H1 (cell line): ENCODE data around the gene NPIPA5. TPM values are rescaled to one million over a fixed set of nuclear protein-coding genes. Genes with fewer than 3 reads are reported as not detected.

Source experiments
- CTCF ChIA-PET: fragments of 300-600 bp; sonication (Branson Sonifier 250); formaldehyde crosslinking; loops from one replicate; lab custom pipeline; 2021; ENCODE audit not compliant: partially characterized antibody; lab: Charles Lee
- POLR2A ChIA-PET: fragments of 300-600 bp; sonication (Branson Sonifier 250); formaldehyde crosslinking; loops from one replicate; lab custom pipeline; 2021; ENCODE audit warnings: inconsistent platforms; ENCODE audit not compliant: partially characterized antibody; lab: Charles Lee
- DNase-seq, 2 experiments: peaks; one replicate each; pipeline versions ENCODE4 v3.0.0 to v3.0.0-alpha.2; 2010 to 2022; ENCODE audit warnings: low spot score in 2 of 2, low read depth in 1 of 2, mixed read lengths in 1 of 2
- FAIRE-seq: peaks from 2 replicates; lab custom pipeline; 2011; peaks lifted over from hg19 to GRCh38; lab: Jason Lieb, UNC
- H2AFZ ChIP-seq: 2 replicates; pipeline ENCODE4 v1.8.1; 2012; ENCODE audit warnings: low read length, inconsistent platforms
- H2AK5ac ChIP-seq: 2 replicates; pipeline ENCODE4 v1.6.1; 2013; ENCODE audit warnings: low read depth, low read length
- H2BK120ac ChIP-seq: replicated peaks from 2 replicates; pipeline ENCODE3; 2013; ENCODE audit warnings: low read depth, low read length, inconsistent platforms
- H2BK12ac ChIP-seq: 2 replicates; pipeline ENCODE4 v1.6.1; 2013; ENCODE audit warnings: low read depth, low read length
- H2BK15ac ChIP-seq: 2 replicates; pipeline ENCODE4 v1.6.1; 2013; ENCODE audit warnings: low read length
- H2BK20ac ChIP-seq: 2 replicates; pipeline ENCODE4 v1.6.1; 2013; ENCODE audit warnings: low read length
- H2BK5ac ChIP-seq: 2 replicates; pipeline ENCODE4 v1.6.1; 2013; ENCODE audit warnings: low read depth, low read length
- H3K14ac ChIP-seq: 2 replicates; pipeline ENCODE4 v1.6.1; 2013; ENCODE audit warnings: inconsistent platforms; ENCODE audit not compliant: insufficient read length
- H3K18ac ChIP-seq: 2 replicates; pipeline ENCODE4 v1.6.1; 2013; ENCODE audit warnings: low read length; ENCODE audit errors: extremely low read depth
- H3K23ac ChIP-seq: 2 replicates; pipeline ENCODE4 v1.6.1; 2013; ENCODE audit warnings: inconsistent platforms; ENCODE audit not compliant: insufficient read length
- H3K23me2 ChIP-seq: 2 replicates; pipeline ENCODE4 v1.6.1; 2013; ENCODE audit warnings: low read depth, low read length
- H3K27ac ChIP-seq: 2 replicates; pipeline ENCODE4 v1.6.1; 2011; ENCODE audit warnings: low read depth, low read length, inconsistent platforms
- H3K27me3 ChIP-seq, 4 experiments: replicated peaks in 1 of 4; 1 replicate in 1 of 4; 2 replicates in 3 of 4; pipeline versions ENCODE4 v1.6.1 to v1.8.1; 2011 to 2013; ENCODE audit warnings: low read length in 3 of 4, mild to moderate bottlenecking in 3 of 4, inconsistent platforms in 2 of 4, mixed read lengths in 2 of 4, moderate library complexity in 1 of 4; ENCODE audit not compliant: control insufficient read depth in 3 of 4, insufficient read depth in 3 of 4; ENCODE audit errors: extremely low read depth in 1 of 4
- H3K36me3 ChIP-seq, 4 experiments: 2 replicates each; pipeline versions ENCODE4 v1.6.1 to v1.8.1; 2011 to 2013; ENCODE audit warnings: mild to moderate bottlenecking in 4 of 4, low read length in 3 of 4, moderate library complexity in 2 of 4, control low read depth in 1 of 4, inconsistent platforms in 1 of 4; ENCODE audit not compliant: insufficient read depth in 4 of 4, control insufficient read depth in 2 of 4
- H3K4ac ChIP-seq: replicated peaks from 2 replicates; pipeline ENCODE3; 2013; ENCODE audit warnings: low read length, low read depth, mixed read lengths, inconsistent platforms; ENCODE audit not compliant: insufficient read length
- H3K4me1 ChIP-seq, 4 experiments: replicated peaks in 1 of 4; 1 replicate in 1 of 4; 2 replicates in 3 of 4; pipeline versions ENCODE4 v1.6.1 to v1.8.1; 2011 to 2013; ENCODE audit warnings: low read length in 3 of 4, inconsistent platforms in 2 of 4, mixed read lengths in 1 of 4; ENCODE audit not compliant: insufficient read depth in 4 of 4, control insufficient read depth in 3 of 4
- H3K4me2 ChIP-seq, 2 experiments: 2 replicates each; pipeline versions ENCODE4 v1.6.1 to v1.8.1; 2011 to 2013; ENCODE audit warnings: low read depth in 2 of 2, low read length in 2 of 2, control low read depth in 1 of 2, inconsistent platforms in 1 of 2, mild to moderate bottlenecking in 1 of 2; ENCODE audit not compliant: insufficient read depth in 1 of 2
- H3K4me3 ChIP-seq, 4 experiments: fragments of 200-600, 300-600 bp in 1 of 4; sonication (generic), shearing (Covaris generic), sonication (Bioruptor Twin) in 1 of 4; 2 replicates each; pipeline versions ENCODE4 v1.5.1 to v1.8.1; 2011 to 2016; ENCODE audit warnings: low read length in 4 of 4, low read depth in 3 of 4, control low read depth in 2 of 4, inconsistent platforms in 2 of 4, mild to moderate bottlenecking in 2 of 4, mixed read lengths in 1 of 4, moderate library complexity in 1 of 4; ENCODE audit not compliant: insufficient read depth in 2 of 4; ENCODE audit errors: extremely low read depth in 1 of 4
- H3K56ac ChIP-seq: replicated peaks from 2 replicates; pipeline ENCODE3; 2013; ENCODE audit warnings: low read depth, mild to moderate bottlenecking, mixed read lengths, low read length, inconsistent platforms; ENCODE audit not compliant: insufficient read length
- H3K79me1 ChIP-seq: 2 replicates; pipeline ENCODE4 v1.6.1; 2013; ENCODE audit warnings: low read depth, low read length, control low read depth
- H3K79me2 ChIP-seq, 2 experiments: 2 replicates each; pipeline versions ENCODE4 v1.6.1 to v1.8.1; 2012 to 2013; ENCODE audit warnings: low read length in 2 of 2, mild to moderate bottlenecking in 2 of 2, inconsistent platforms in 1 of 2; ENCODE audit not compliant: insufficient read depth in 2 of 2, control insufficient read depth in 1 of 2
- H3K9ac ChIP-seq, 4 experiments: replicated peaks in 1 of 4; 1 replicate in 1 of 4; 2 replicates in 3 of 4; pipeline versions ENCODE4 v1.6.1 to v1.8.1; 2011 to 2013; ENCODE audit warnings: low read depth in 3 of 4, low read length in 3 of 4, control low read depth in 2 of 4, mild to moderate bottlenecking in 2 of 4, moderate library complexity in 2 of 4, inconsistent platforms in 1 of 4; ENCODE audit errors: extremely low read depth in 1 of 4
- H3K9me3 ChIP-seq, 2 experiments: 2 replicates each; pipeline versions ENCODE4 v1.6.1 to v1.8.1; 2012 to 2013; ENCODE audit warnings: mild to moderate bottlenecking in 2 of 2, moderate library complexity in 2 of 2, control low read depth in 1 of 2, inconsistent platforms in 1 of 2, low read depth in 1 of 2, low read length in 1 of 2, mixed read lengths in 1 of 2; ENCODE audit not compliant: insufficient read depth in 2 of 2
- H4K20me1 ChIP-seq, 2 experiments: replicated peaks in 1 of 2; 2 replicates each; pipeline versions ENCODE3 to v1.8.1; 2011 to 2013; ENCODE audit warnings: inconsistent platforms in 2 of 2, low read length in 2 of 2, mild to moderate bottlenecking in 1 of 2; ENCODE audit not compliant: insufficient read depth in 2 of 2, control insufficient read depth in 1 of 2
- H4K5ac ChIP-seq: 2 replicates; pipeline ENCODE4 v1.6.1; 2013; ENCODE audit warnings: low read length, low read depth, mixed read lengths, inconsistent platforms; ENCODE audit not compliant: insufficient read length
- H4K8ac ChIP-seq: 2 replicates; pipeline ENCODE4 v1.8.0; 2013; ENCODE audit warnings: mild to moderate bottlenecking, moderate library complexity, low read length, inconsistent platforms; ENCODE audit not compliant: insufficient read depth; ENCODE audit errors: extremely low read depth
- H4K91ac ChIP-seq: replicated peaks from 2 replicates; pipeline ENCODE3; 2013; ENCODE audit warnings: low read length, mixed read lengths, inconsistent platforms; ENCODE audit not compliant: insufficient read length
- ATF3 ChIP-seq: IDR thresholded peaks from 2 replicates; pipeline ENCODE4 v1.6.1; 2011; ENCODE audit warnings: low read depth, mild to moderate bottlenecking, low read length; ENCODE audit not compliant: insufficient read depth
- CBX8 ChIP-seq: fragments of 300-800, 300-1000 bp; sonication (generic); IDR thresholded peaks from 2 replicates; pipeline ENCODE4 v1.7.1; 2016; ENCODE audit warnings: low read depth, low read length, borderline replicate concordance
- CREB1 ChIP-seq: IDR thresholded peaks from 2 replicates; pipeline ENCODE4 v1.6.1; 2012; ENCODE audit warnings: inconsistent platforms
- NANOG ChIP-seq: IDR thresholded peaks from 2 replicates; pipeline ENCODE4 v1.6.1; 2011; ENCODE audit warnings: low read length, low read depth, mild to moderate bottlenecking, inconsistent platforms; ENCODE audit not compliant: insufficient read depth, poor library complexity, severe bottlenecking
- NRF1 ChIP-seq: IDR thresholded peaks from 2 replicates; pipeline ENCODE4 v1.6.1; 2011; ENCODE audit warnings: mild to moderate bottlenecking, low read depth, low read length, improper control_type of control experiment
- PHF8 ChIP-seq: fragments of 200-600 bp; sonication (generic); conservative IDR thresholded peaks from 2 replicates; pipeline ENCODE4 v1.7.1; 2012; ENCODE audit warnings: low read depth, mild to moderate bottlenecking, inconsistent platforms, low read length, moderate library complexity
- POLR2A ChIP-seq, 2 experiments: IDR thresholded peaks; 1 replicate in 1 of 2; 2 replicates in 1 of 2; pipeline ENCODE4 v1.6.1; 2011; ENCODE audit warnings: low read depth in 2 of 2, low read length in 2 of 2, mild to moderate bottlenecking in 2 of 2; ENCODE audit errors: control extremely low read depth in 1 of 2
- POU5F1 ChIP-seq: IDR thresholded peaks from 2 replicates; pipeline ENCODE4 v1.6.1; 2011; ENCODE audit warnings: low read depth, mild to moderate bottlenecking, low read length, moderate library complexity
- TAF1 ChIP-seq: IDR thresholded peaks from 2 replicates; pipeline ENCODE4 v1.6.1; 2011; ENCODE audit warnings: mild to moderate bottlenecking, low read depth, low read length
- TAF7 ChIP-seq: optimal IDR thresholded peaks from 2 replicates; pipeline ENCODE3; 2011; ENCODE audit warnings: low read depth, mild to moderate bottlenecking, inconsistent platforms, low read length, moderate library complexity, borderline replicate concordance
- USF2 ChIP-seq: IDR thresholded peaks from 2 replicates; pipeline ENCODE4 v1.6.1; 2011; ENCODE audit warnings: low read length, improper control_type of control experiment
- WGBS, 2 experiments: shearing (Covaris generic) in 1 of 2; methylation state at CpG; one replicate each; pipeline versions ENCODE4 v1.1.6 to v1.1.7; 2013 to 2015; ENCODE audit warnings: low lambda C conversion rate in 2 of 2, mixed read lengths in 2 of 2, inconsistent platforms in 1 of 2, low coverage in 1 of 2, missing lambda C conversion rate in 1 of 2; ENCODE audit not compliant: insufficient replicate concordance in 2 of 2, insufficient coverage in 1 of 2, insufficient read length in 1 of 2; ENCODE audit errors: extremely low coverage in 1 of 2, missing lambda C conversion rate in 1 of 2; 5-methylcytosine and 5-hydroxymethylcytosine counted together
- polyA plus RNA-seq, 7 experiments: library from polyadenylated mRNA; depleted of rRNA in 3 of 7; stranded (reverse) in 5 of 7; unstranded in 2 of 7; fragments of >200 nt in 5 of 7; fragments of 200-250 nt in 2 of 7; gene quantifications; 1 replicate in 5 of 7; 2 replicates in 1 of 7; 4 replicates in 1 of 7; pipeline versions ENCODE4 v1.2.1 to v1.2.3, GENCODE V29; 2011 to 2013; ENCODE audit warnings: missing spikeins in 2 of 7, mixed read lengths in 2 of 7
- total RNA-seq: library from RNA; stranded (reverse); fragmentation: NEBNext Ultra II Directional; extraction: Animal tissue kit (Norgen Biotek cat#: 25700); gene quantifications from 2 replicates; pipeline ENCODE4 v1.2.1, GENCODE V29; 2021

The NPIPA5 gene
- total and polyA plus RNA-seq, 2 of the 8 experiments (the other 6 are each of a cell fraction or from before 2014, with no cell fraction given) = 0.61 to 4.1 TPM

DNA sequence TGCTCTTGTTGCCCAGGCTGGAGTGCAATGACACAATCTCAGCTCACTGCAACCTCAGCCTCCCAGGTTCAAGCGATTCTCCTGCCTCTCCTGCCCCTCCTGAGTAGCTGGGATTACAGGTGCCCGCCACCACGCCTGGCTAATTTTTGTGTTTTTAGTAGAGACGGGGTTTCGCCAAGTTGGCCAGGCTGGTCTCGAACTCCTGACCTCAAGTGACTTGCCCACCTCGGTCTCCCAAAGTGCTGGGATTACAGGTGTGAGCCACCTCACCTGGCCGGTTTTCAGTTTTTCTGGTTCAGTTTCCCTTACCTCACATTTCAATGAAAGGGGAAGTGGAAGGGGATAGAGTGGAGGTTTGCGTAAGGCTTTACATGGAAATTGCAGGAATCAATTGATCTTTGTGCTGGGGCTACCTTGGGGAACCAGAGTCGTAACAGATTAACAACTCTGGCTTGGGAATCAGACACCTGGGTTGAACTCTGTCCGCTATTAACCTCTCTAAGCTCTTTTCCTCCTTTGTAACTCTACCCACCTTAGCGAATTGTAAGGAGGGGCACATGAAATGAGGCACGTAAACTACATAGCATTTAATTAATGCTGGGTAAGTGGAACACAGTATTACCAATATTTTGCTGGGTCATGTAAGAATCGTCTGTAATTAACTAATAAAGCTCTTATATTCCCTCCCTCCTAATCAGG lies 20.7 kb upstream of the NPIPA5 start:
- no peak overlapping the region for H2BK120ac ChIP-seq
- no peak overlapping the region for H3K9ac ChIP-seq
- H4K5ac ChIP-seq = no peak overlapping the region
- no peak overlapping the region for H3K23ac ChIP-seq
- no peak overlapping the region for H2AK5ac ChIP-seq
- H4K20me1 ChIP-seq = peaks cover 0 to 2% of the 10 kb centered on the region in 2 experiments
- H2AFZ ChIP-seq = no peak overlapping the region
- no peak overlapping the region for H3K27ac ChIP-seq
- DNase-seq (no peak), FAIRE-seq (no peak)
- peaks cover 0 to 13% (median 4%) of the 10 kb centered on the region in 4 experiments; a peak in 3 of 7 replicates for H3K4me1 ChIP-seq
- H2BK5ac ChIP-seq = no peak overlapping the region
- H3K36me3 ChIP-seq = no peaks in the 10 kb centered on the region
- no peaks in the 10 kb centered on the region for H3K79me2 ChIP-seq
- H4K8ac ChIP-seq = no peak overlapping the region
- H2BK15ac ChIP-seq = no peak overlapping the region
- H3K4ac ChIP-seq = no peak overlapping the region
- H2BK12ac ChIP-seq = no peak overlapping the region
- no peak overlapping the region for H3K4me3 ChIP-seq
- ChIA-PET POLR2A (interaction anchor here (1.8 kb wide), 1 partner anchor 12 kb away, joined by 6 read pairs; no protein-coding TSS in a partner anchor), CTCF (interaction anchor here (0.7 kb wide), 1 partner anchor 25 kb away, joined by 3 read pairs; no protein-coding TSS in a partner anchor)
- H3K56ac ChIP-seq = no peak overlapping the region
- H2BK20ac ChIP-seq = no peak overlapping the region
- peaks cover 5% of the 10 kb centered on the region; the same call in 1 of the 2 replicates for H3K23me2 ChIP-seq
- H4K91ac ChIP-seq = no peak overlapping the region
- no peaks in the 10 kb centered on the region for H3K79me1 ChIP-seq
- no peaks in the 10 kb centered on the region for H3K9me3 ChIP-seq
- no peak overlapping the region for H3K4me2 ChIP-seq
- H3K27me3 ChIP-seq = peaks cover 0 to 2% (median 0%) of the 10 kb centered on the region in 4 experiments; a peak in 1 of 7 replicates
- WGBS, 2 experiments = 89% methylated on average over 11 of the region's 14 CpGs; no CpG with 5 or more reads in 1 of the 2 experiments
- H3K14ac ChIP-seq = no peak overlapping the region
- no peak overlapping the region for H3K18ac ChIP-seq
- TF ChIP-seq USF2 (no peak), POU5F1 (no peak), ATF3 (no peak), POLR2A (IDR thresholded peaks at IDR 0.05; ENCODE audit: control extremely low read depth in 1 of 2, low read depth in 2 of 2, low read length in 2 of 2) (no peak), CBX8 (no peak), NANOG (no peak), CREB1 (no peak), TAF1 (no peak), TAF7 (no peak), PHF8 (no peak), NRF1 (no peak)
